ENCODE results near the gene PRR5L. TPM values are rescaled to one million over a fixed set of nuclear protein-coding genes. Genes with fewer than 3 reads are reported as not detected.

PRR5L gene
- total RNA-seq, 1 experiment from 2014 or later = 23.9 TPM

GRCh38 chr11:36500315-36500721 lies 204.2 kb downstream of the PRR5L start:
- Mint-ChIP-seq H3K4me3 (ENCODE audit: unreplicated experiment) (no peak overlapping the region), H3K36me3 (ENCODE audit: insufficient read depth, unreplicated experiment) (peaks cover 69% of the 10 kb centered on the region), H3K27me3 (ENCODE audit: insufficient read depth, unreplicated experiment) (no peaks in the 10 kb centered on the region), H3K9me3 (ENCODE audit: unreplicated experiment) (no peaks in the 10 kb centered on the region), H3K27ac (ENCODE audit: low read depth, unreplicated experiment) (peak overlapping the region; percentile 81), H3K4me1 (ENCODE audit: insufficient read depth, unreplicated experiment) (peaks cover 18% of the 10 kb centered on the region)
- intact Hi-C loops (cut with micrococcal nuclease) = no loop called here
- DNase-seq (ENCODE audit: unreplicated experiment) = peak; percentile 69
- BruUV-seq (replicated peaks) = no TSS peak
- POLR2A ChIA-PET = interaction anchor here (0.5 to 3.6 kb wide), 6 partner anchors 8 to 524 kb away, joined by 3 to 22 read pairs (median 4); partner anchors contain the start of gene TRAF6
- CTCF ChIA-PET = interaction anchor here (0.6 to 3.0 kb wide), 5 partner anchors 8 to 863 kb away, joined by 3 to 29 read pairs (median 12); partner anchors contain the start of gene TRAF6
- TF ChIP-seq CTCF (IDR thresholded peaks at IDR 0.05; ENCODE audit: unreplicated experiment) = no peak

GRCh38 chr11:36501236-36501635 lies 205.1 kb downstream of the PRR5L start:
- ChIA-PET CTCF (interaction anchor here (0.6 to 3.0 kb wide), 8 partner anchors 9 to 863 kb away, joined by 3 to 29 read pairs (median 4); partner anchors contain the start of genes PRR5L and TRAF6), POLR2A (interaction anchor here (0.9 to 2.2 kb wide), 5 partner anchors 9 to 525 kb away, joined by 3 to 6 read pairs (median 3); no protein-coding TSS in a partner anchor)
- Mint-ChIP-seq H3K36me3 (ENCODE audit: insufficient read depth, unreplicated experiment) (peaks cover 60% of the 10 kb centered on the region), H3K27me3 (ENCODE audit: insufficient read depth, unreplicated experiment) (no peaks in the 10 kb centered on the region), H3K9me3 (ENCODE audit: unreplicated experiment) (no peaks in the 10 kb centered on the region), H3K27ac (ENCODE audit: low read depth, unreplicated experiment) (no peak overlapping the region), H3K4me1 (ENCODE audit: insufficient read depth, unreplicated experiment) (peaks cover 18% of the 10 kb centered on the region), H3K4me3 (ENCODE audit: unreplicated experiment) (no peak overlapping the region)
- no peak for DNase-seq (ENCODE audit: unreplicated experiment)
- intact Hi-C loops (cut with micrococcal nuclease) = no loop called here
- no TSS peak for BruUV-seq (replicated peaks)
- TF ChIP-seq CTCF (IDR thresholded peaks at IDR 0.05; ENCODE audit: unreplicated experiment) = no peak

- H3K36me3 Mint-ChIP-seq (ENCODE audit: insufficient read depth, unreplicated experiment) = peaks cover 11% of the 10 kb centered on the region
These were observed 211.9 kb downstream of the PRR5L start for GRCh38 chr11:36507824-36508489.

More at GRCh38 chr11:36507824-36508489, 211.9 kb downstream of the PRR5L start:
- ChIA-PET POLR2A (interaction anchor here (0.6 to 2.9 kb wide), 5 partner anchors 9 to 888 kb away, joined by 3 to 22 read pairs (median 4); no protein-coding TSS in a partner anchor), CTCF (interaction anchor here (0.6 to 1.6 kb wide), 5 partner anchors 9 to 560 kb away, joined by 3 to 6 read pairs (median 3); no protein-coding TSS in a partner anchor)
- no peak for DNase-seq (ENCODE audit: unreplicated experiment)
- Mint-ChIP-seq H3K4me1 (ENCODE audit: insufficient read depth, unreplicated experiment) (peaks cover 19% of the 10 kb centered on the region), H3K9me3 (ENCODE audit: unreplicated experiment) (no peaks in the 10 kb centered on the region), H3K27me3 (ENCODE audit: insufficient read depth, unreplicated experiment) (no peaks in the 10 kb centered on the region), H3K4me3 (ENCODE audit: unreplicated experiment) (peak overlapping the region; percentile 99), H3K27ac (ENCODE audit: low read depth, unreplicated experiment) (peak overlapping the region; percentile 98)
- TF ChIP-seq CTCF (IDR thresholded peaks at IDR 0.05; ENCODE audit: unreplicated experiment) = no peak
- BruUV-seq (replicated peaks) = no TSS peak
- intact Hi-C loops (cut with micrococcal nuclease) = no loop called here

Data from MCF 10A (cell line).